Fibroblast of villous mesenchyme (primary cell): ENCODE measurements around the gene CD276. TPM values are rescaled to one million over a fixed set of nuclear protein-coding genes. Genes with fewer than 3 reads are reported as not detected.
"Not testable (repeated sequence)": the region's sequence is repeated elsewhere in the genome, so short reads cannot be mapped to it uniquely, and the experiment has no call there.

Source experiments
- DNase-seq: peaks from one replicate; pipeline ENCODE4 v3.0.0-alpha.2; 2010; ENCODE audit warnings: low read depth
- H3K4me3 ChIP-seq: 2 replicates; pipeline ENCODE4 v1.5.1; 2011; ENCODE audit warnings: low read depth, mild to moderate bottlenecking, low read length
- CTCF ChIP-seq: IDR thresholded peaks from 2 replicates; pipeline ENCODE4 v1.5.1; 2012; ENCODE audit warnings: low read depth, mild to moderate bottlenecking, low read length; ENCODE audit not compliant: insufficient read depth
- total RNA-seq: library from RNA; depleted of rRNA; stranded (reverse); fragments of >200 nt; gene quantifications from 2 replicates; pipeline ENCODE4 v1.2.3, GENCODE V29; 2012

The CD276 gene
- total RNA-seq = 81.2 and 93.4 TPM in 2 replicates

- DNase-seq = peak; percentile 81
- peak within 1 kb of the TSS; percentile 87 for H3K4me3 ChIP-seq
- TF ChIP-seq CTCF = no peak
Measured at GRCh38 chr15:73683777-73684580, at the start of gene CD276. Gene CD276 (plus strand): TSS chr15:73684383. CDS start chr15:73699640, 15,257 bp downstream.

- H3K4me3 ChIP-seq = no peak overlapping the region
- TF ChIP-seq CTCF = no peak
- peak; percentile 48 for DNase-seq
Measured at GRCh38 chr15:73637527-73637926, 46.7 kb upstream of the CD276 start.

- not testable (repeated sequence) for H3K4me3 ChIP-seq
- peak; percentile 84 for DNase-seq
Measured at GRCh38 chr15:73639464-73639863, 44.7 kb upstream of the CD276 start.

GRCh38 chr15:73647259-73648013 is 36.7 kb upstream of the CD276 start:
- DNase-seq = no peak
- no peak overlapping the region for H3K4me3 ChIP-seq
- TF ChIP-seq CTCF = no peak

GRCh38 chr15:73648014-73648295 is 36.2 kb upstream of the CD276 start:
- H3K4me3 ChIP-seq = no peak overlapping the region
- no peak for DNase-seq
- no peak for TF ChIP-seq CTCF

GRCh38 chr15:73650416-73651126 is 33.6 kb upstream of the CD276 start:
- H3K4me3 ChIP-seq = no peak overlapping the region
- peak; percentile 84 for DNase-seq
- TF ChIP-seq CTCF = no peak

- no peak for TF ChIP-seq CTCF
- no peak overlapping the region for H3K4me3 ChIP-seq
- DNase-seq = no peak
Measured at GRCh38 chr15:73654659-73655058, 29.5 kb upstream of the CD276 start.
